ENCODE results near the gene CYTH4. TPM values are rescaled to one million over a fixed set of nuclear protein-coding genes. Genes with fewer than 3 reads are reported as not detected.

Gene CYTH4
- total RNA-seq, 4 donors from 2014 or later: 3.3 to 15.1 (median 4.2) TPM

DNA sequence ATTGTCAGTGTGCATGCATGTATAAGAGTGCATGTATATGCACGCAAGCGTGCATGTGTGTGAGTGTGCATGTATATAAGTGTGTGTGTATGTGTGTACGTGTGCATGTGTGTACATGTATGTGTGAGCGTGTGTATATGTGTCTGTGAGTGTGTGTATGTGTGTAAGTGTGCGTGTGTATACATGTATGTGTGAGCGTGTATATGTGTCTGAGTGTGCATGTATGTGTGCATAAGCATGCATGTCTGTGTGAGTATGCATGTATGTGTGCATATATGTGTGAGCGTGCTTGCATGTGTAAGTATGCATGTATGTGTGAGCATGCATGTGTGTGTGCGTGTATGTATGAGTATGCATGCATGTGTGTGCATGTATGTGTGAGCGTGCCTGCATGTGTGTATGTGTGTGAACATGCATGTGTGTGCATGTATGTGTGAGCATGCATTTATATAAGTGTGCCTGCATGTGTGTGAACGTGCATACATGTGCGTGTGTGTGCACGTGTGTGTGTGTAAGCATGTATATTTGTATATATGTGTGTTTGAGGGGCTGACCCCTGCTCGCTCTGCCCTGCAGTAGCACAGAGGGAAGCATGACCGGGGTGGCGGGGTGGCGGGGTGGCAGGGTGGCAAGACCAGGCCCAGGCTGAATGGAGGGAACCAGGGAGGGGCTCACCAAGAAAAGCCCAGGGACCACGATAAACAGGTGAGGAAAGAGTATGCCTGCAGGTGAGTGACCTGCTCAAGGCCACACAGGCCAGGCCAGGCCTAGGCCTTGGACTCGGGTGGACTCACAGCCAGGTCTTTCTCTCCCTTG, 26.3 kb downstream of the CYTH4 start:
- Histone ChIP-seq H3K4me1 (peaks cover 4 to 14% of the 10 kb centered on the region in 2 donors), H3K9me3 (no peaks in the 10 kb centered on the region), H3K4me3 (replicated peaks in 1 of 3) (no peak overlapping the region), H3K36me3 (no peaks in the 10 kb centered on the region), H3K27me3 (no peaks in the 10 kb centered on the region), H3K27ac (no peak overlapping the region)
- intact Hi-C loops (cut with DNase I): no loop called here
- TF ChIP-seq POLR2A (IDR thresholded peaks at IDR 0.05) (no peak), CTCF (IDR thresholded peaks at IDR 0.05) (no peak)
- no peak for DNase-seq
- WGBS, 2 donors: 89 to 95% methylated on average over 18 of the region's 18 CpGs

- Histone ChIP-seq H3K27me3 (no peaks in the 10 kb centered on the region), H3K27ac (no peak overlapping the region), H3K4me3 (replicated peaks in 1 of 3) (no peak overlapping the region), H3K36me3 (no peaks in the 10 kb centered on the region), H3K4me1 (peaks cover 4 to 14% of the 10 kb centered on the region in 2 donors), H3K9me3 (no peaks in the 10 kb centered on the region)
- 43 to 59% methylated on average over 11 to 20 of the region's 26 CpGs for WGBS, 2 donors
- intact Hi-C loops (cut with DNase I): loop anchor here (10.0 kb wide), 1 partner anchor 285 kb away; no protein-coding TSS in a partner anchor
- DNase-seq: no peak
- TF ChIP-seq CTCF (IDR thresholded peaks at IDR 0.05) (no peak), POLR2A (IDR thresholded peaks at IDR 0.05) (no peak)
Observed at GRCh38 chr22:37309211-37310074, 27.1 kb downstream of the CYTH4 start.

DNA sequence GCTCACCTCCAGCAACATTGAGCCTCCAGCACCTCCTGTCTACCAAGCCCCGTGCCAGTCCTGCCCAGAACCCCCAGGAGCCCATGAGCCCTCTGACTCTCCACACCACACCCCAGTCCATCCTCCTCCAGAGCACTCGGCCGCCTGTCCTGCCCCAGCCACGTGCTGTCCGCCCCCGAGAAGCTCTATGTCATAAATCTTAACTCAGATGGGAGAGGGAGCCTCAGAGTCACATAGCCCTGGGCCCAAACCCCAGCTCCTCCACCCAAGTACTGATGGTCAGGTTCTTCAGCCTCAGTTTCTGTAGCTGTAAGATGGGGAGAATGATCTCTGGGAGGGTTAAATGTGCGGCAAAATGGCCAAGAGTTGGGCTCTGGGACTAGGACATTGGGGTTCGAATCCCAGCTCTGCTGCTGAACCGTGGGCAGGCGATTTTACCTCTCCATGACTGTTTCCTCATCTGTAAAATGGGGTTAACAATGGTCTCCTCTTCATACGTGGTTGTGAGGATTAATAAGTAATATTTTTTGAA, 27.8 kb downstream of the CYTH4 start:
- no peak for DNase-seq
- Histone ChIP-seq H3K27me3 (no peaks in the 10 kb centered on the region), H3K4me1 (peaks cover 4 to 14% of the 10 kb centered on the region in 2 donors), H3K27ac (no peak overlapping the region), H3K9me3 (no peaks in the 10 kb centered on the region), H3K36me3 (no peaks in the 10 kb centered on the region), H3K4me3 (replicated peaks in 1 of 3) (no peak overlapping the region)
- intact Hi-C loops (cut with DNase I): loop anchor here (10.0 kb wide), 1 partner anchor 285 kb away; no protein-coding TSS in a partner anchor
- TF ChIP-seq POLR2A (IDR thresholded peaks at IDR 0.05) (no peak), CTCF (IDR thresholded peaks at IDR 0.05) (no peak)
- 77 to 84% methylated on average over 11 of the region's 11 CpGs for WGBS, 2 donors

DNA sequence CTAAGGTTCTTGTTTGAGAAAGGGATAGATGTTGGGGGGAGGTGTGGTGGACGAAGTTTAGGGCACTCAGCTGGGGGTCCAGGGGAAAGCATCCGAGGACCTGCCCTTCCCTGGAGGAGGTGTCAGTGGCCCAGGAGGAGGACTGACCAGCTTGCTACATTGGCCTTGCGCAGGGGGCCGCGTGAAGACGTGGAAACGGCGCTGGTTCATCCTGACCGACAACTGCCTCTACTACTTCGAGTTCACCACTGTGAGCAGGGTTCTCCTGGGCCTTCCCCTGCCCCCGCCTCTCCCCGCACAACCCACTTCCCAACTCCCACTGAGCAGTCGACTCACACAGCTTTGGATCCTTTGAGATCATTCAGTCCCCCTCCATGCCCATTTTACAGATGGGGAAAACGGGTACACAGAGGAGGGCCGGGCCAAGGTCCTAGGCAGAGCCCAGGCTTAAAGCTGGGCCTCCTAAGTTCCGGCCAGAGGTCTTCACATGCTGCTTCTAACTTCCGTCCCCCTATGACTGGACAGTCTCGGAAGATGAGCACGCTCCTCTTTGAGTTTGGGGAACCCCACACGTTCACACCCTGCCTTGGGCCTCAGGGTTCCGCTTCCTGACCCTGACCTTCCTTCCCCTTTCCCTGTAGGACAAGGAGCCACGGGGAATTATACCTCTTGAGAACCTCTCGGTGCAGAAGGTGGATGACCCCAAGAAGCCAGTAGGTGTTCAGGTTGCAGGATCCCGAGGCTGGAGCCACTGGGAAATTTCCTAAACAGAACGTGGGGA, 28.7 kb downstream of the CYTH4 start:
- Histone ChIP-seq H3K27me3 (no peaks in the 10 kb centered on the region), H3K4me1 (peaks cover 4 to 14% of the 10 kb centered on the region in 2 donors), H3K4me3 (replicated peaks in 1 of 3) (no peak overlapping the region), H3K9me3 (no peaks in the 10 kb centered on the region), H3K36me3 (no peaks in the 10 kb centered on the region), H3K27ac (no peak overlapping the region)
- no peak for DNase-seq
- WGBS, 2 donors: 81 to 85% methylated on average over 25 of the region's 25 CpGs
- intact Hi-C loops (cut with DNase I): loop anchor here (10.0 kb wide), 1 partner anchor 284 kb away; no protein-coding TSS in a partner anchor
- TF ChIP-seq CTCF (IDR thresholded peaks at IDR 0.05) (no peak), POLR2A (IDR thresholded peaks at IDR 0.05) (no peak)
